PC-3 (cell line): ENCODE results near the gene KANSL3. TPM values are rescaled to one million over a fixed set of nuclear protein-coding genes. Genes with fewer than 3 reads are reported as not detected.
A peak's percentile ranks its signal among the peaks of the same experiment; 100 is the strongest.

ENCODE experiments used
- ATAC-seq: fragments of 200-7000 bp; cut with Tn5 transposase; 2 replicates; pipeline ENCODE4 v1.9.1; 2020; ENCODE audit warnings: mild to moderate bottlenecking, moderate library complexity
- BruUV-seq: library from RNA; stranded (reverse); fragments of 400-500 nt; replicated peaks from 2 replicates; lab custom pipeline; 2021; lab: Mats Ljungman, UMichigan
- CTCF ChIA-PET: fragments of 300-600 bp; sonication (Branson Sonifier 250); formaldehyde crosslinking; loops from one replicate; lab custom pipeline; 2022; ENCODE audit warnings: antibody characterized with exemption; lab: Charles Lee
- POLR2A ChIA-PET: fragments of 300-600 bp; sonication (Branson Sonifier 250); formaldehyde crosslinking; loops from one replicate; lab custom pipeline; 2022; ENCODE audit warnings: antibody characterized with exemption; ENCODE audit not compliant: unreplicated experiment; lab: Charles Lee
- DNase-seq: peaks from one replicate; pipeline ENCODE4 v3.0.0-alpha.2; 2015
- H2AFZ ChIP-seq: fragments of 300-600 bp; sonication (generic); 2 replicates; pipeline ENCODE4 v1.6.0; 2016; ENCODE audit warnings: antibody characterized with exemption, low read length
- H3F3A ChIP-seq: fragments of 300-600 bp; sonication (generic); one replicate; pipeline ENCODE4 v1.6.0; 2017; ENCODE audit warnings: antibody characterized with exemption, low read length, control low read depth, mild to moderate bottlenecking; ENCODE audit not compliant: unreplicated experiment
- H3K27ac ChIP-seq: fragments of 300-600 bp; sonication (generic); 2 replicates; pipeline ENCODE4 v1.5.1; 2016; ENCODE audit warnings: mild to moderate bottlenecking, low read length
- H3K27me3 ChIP-seq: fragments of 300-600 bp; sonication (generic); 2 replicates; pipeline ENCODE4 v1.6.1; 2016; ENCODE audit warnings: low read length, mixed read lengths
- H3K36me3 ChIP-seq: fragments of 300-600 bp; sonication (generic); 2 replicates; pipeline ENCODE4 v1.6.1; 2016; ENCODE audit warnings: low read depth, mixed run types, low read length, mixed read lengths
- H3K4me1 ChIP-seq: fragments of 300-600 bp; sonication (generic); 2 replicates; pipeline ENCODE4 v1.5.1; 2016; ENCODE audit warnings: low read length; ENCODE audit not compliant: insufficient read depth
- H3K4me2 ChIP-seq: fragments of 300-600 bp; sonication (generic); 2 replicates; pipeline ENCODE4 v1.6.0; 2016; ENCODE audit warnings: low read length
- H3K4me3 ChIP-seq: fragments of 300-600 bp; sonication (generic); 2 replicates; pipeline ENCODE4 v1.5.1; 2016; ENCODE audit warnings: mild to moderate bottlenecking, low read length, mixed read lengths
- H3K79me2 ChIP-seq: fragments of 300-600 bp; sonication (generic); 2 replicates; pipeline ENCODE4 v1.6.1; 2017; ENCODE audit warnings: low read length, mixed read lengths
- H3K9ac ChIP-seq: fragments of 300-600 bp; sonication (generic); 2 replicates; pipeline ENCODE4 v1.6.0; 2016; ENCODE audit warnings: mild to moderate bottlenecking, low read length
- H3K9me2 ChIP-seq: fragments of 300-600 bp; sonication (generic); replicated peaks from 2 replicates; pipeline ENCODE4 v1.6.1; 2016; ENCODE audit warnings: mixed run types, low read length, mixed read lengths
- H3K9me3 ChIP-seq: fragments of 300-600 bp; sonication (generic); 2 replicates; pipeline ENCODE4 v1.6.1; 2016; ENCODE audit warnings: low read length, mixed read lengths
- H4K20me1 ChIP-seq: fragments of 300-600 bp; sonication (generic); 2 replicates; pipeline ENCODE4 v1.6.1; 2016; ENCODE audit warnings: low read length, mixed read lengths
- EZH2 ChIP-seq: fragments of 300-600 bp; sonication (generic); IDR thresholded peaks from one replicate; pipeline ENCODE4 v1.6.1; 2017; ENCODE audit warnings: antibody characterized with exemption, mild to moderate bottlenecking, low read length; ENCODE audit not compliant: unreplicated experiment
- EZH2phosphoT487 ChIP-seq: fragments of 300-600 bp; sonication (generic); IDR thresholded peaks from 2 replicates; pipeline ENCODE4 v1.6.1; 2018; ENCODE audit warnings: mild to moderate bottlenecking, antibody characterized with exemption, low read length, borderline replicate concordance
- intact Hi-C: fragments of 100-400 bp; cut with micrococcal nuclease; formaldehyde crosslinking; loops from 2 replicates; pipeline ENCODE4 v1.9.0; 2023
- total RNA-seq: library from RNA; depleted of rRNA; stranded (reverse); fragments of >200 nt; gene quantifications from 2 replicates; pipeline ENCODE4 v1.2.3, GENCODE V29; 2014
- TF ChIP-seq, protein P1 (sequence below): fragments of 300-600 bp; sonication (generic); conservative IDR thresholded peaks from 2 replicates; pipeline ENCODE4 v1.5.1; 2017; ENCODE audit warnings: antibody characterized with exemption, low read depth, mild to moderate bottlenecking, low read length

The KANSL3 gene
- total RNA-seq, 1 experiment from 2014 or later, result 30.6 TPM

DNA sequence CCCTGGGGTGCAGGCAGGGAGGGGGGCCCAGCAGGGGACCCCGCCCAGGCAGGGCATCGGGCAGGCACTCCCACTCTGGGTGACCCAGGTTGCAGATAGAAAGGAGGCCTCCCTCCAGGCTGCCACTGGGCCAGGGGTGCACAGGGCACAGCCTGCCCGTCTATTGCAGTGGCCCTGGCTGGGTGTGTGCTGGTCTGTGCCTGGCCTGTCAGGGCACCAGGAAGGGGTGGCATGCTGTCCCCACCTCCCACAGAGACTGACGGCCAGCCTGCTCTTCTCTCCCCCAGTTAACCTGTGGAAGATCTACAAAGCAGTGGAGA lies 88.7 kb downstream of the KANSL3 start:
- ChIA-PET CTCF (interaction anchor here (1.0 to 1.1 kb wide), 3 partner anchors 9 to 38 kb away, joined by 3 to 4 read pairs (median 3); no protein-coding TSS in a partner anchor), POLR2A (no interaction called here)
- H3K27me3 ChIP-seq, result no peaks in the 10 kb centered on the region
- ATAC-seq (peak; percentile 9; the same call in 1 of the 2 replicates), DNase-seq (no peak)
- H3K9me3 ChIP-seq, result no peaks in the 10 kb centered on the region
- peak overlapping the region; percentile 32; the same call in 1 of the 2 replicates for H3K4me2 ChIP-seq
- H3K27ac ChIP-seq, result no peak overlapping the region
- no peaks in the 10 kb centered on the region for H3K79me2 ChIP-seq
- no peaks in the 10 kb centered on the region for H3F3A ChIP-seq
- no peak overlapping the region; the same call in 1 of the 2 replicates for H3K4me3 ChIP-seq
- intact Hi-C loops, result no loop called here
- peak overlapping the region; percentile 39; the same call in 1 of the 2 replicates for H2AFZ ChIP-seq
- H4K20me1 ChIP-seq, result no peaks in the 10 kb centered on the region
- no peak overlapping the region for H3K9ac ChIP-seq
- no peaks in the 10 kb centered on the region for H3K9me2 ChIP-seq
- H3K4me1 ChIP-seq, result peaks cover under 1% of the 10 kb centered on the region; the same call in 1 of the 2 replicates
- BruUV-seq, result no TSS peak
- no peaks in the 10 kb centered on the region; the same call in 1 of the 2 replicates for H3K36me3 ChIP-seq
- TF ChIP-seq, protein P1, sequence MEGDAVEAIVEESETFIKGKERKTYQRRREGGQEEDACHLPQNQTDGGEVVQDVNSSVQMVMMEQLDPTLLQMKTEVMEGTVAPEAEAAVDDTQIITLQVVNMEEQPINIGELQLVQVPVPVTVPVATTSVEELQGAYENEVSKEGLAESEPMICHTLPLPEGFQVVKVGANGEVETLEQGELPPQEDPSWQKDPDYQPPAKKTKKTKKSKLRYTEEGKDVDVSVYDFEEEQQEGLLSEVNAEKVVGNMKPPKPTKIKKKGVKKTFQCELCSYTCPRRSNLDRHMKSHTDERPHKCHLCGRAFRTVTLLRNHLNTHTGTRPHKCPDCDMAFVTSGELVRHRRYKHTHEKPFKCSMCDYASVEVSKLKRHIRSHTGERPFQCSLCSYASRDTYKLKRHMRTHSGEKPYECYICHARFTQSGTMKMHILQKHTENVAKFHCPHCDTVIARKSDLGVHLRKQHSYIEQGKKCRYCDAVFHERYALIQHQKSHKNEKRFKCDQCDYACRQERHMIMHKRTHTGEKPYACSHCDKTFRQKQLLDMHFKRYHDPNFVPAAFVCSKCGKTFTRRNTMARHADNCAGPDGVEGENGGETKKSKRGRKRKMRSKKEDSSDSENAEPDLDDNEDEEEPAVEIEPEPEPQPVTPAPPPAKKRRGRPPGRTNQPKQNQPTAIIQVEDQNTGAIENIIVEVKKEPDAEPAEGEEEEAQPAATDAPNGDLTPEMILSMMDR, result no peak
- no peak for TF ChIP-seq EZH2phosphoT487
- no peak for TF ChIP-seq EZH2

DNA sequence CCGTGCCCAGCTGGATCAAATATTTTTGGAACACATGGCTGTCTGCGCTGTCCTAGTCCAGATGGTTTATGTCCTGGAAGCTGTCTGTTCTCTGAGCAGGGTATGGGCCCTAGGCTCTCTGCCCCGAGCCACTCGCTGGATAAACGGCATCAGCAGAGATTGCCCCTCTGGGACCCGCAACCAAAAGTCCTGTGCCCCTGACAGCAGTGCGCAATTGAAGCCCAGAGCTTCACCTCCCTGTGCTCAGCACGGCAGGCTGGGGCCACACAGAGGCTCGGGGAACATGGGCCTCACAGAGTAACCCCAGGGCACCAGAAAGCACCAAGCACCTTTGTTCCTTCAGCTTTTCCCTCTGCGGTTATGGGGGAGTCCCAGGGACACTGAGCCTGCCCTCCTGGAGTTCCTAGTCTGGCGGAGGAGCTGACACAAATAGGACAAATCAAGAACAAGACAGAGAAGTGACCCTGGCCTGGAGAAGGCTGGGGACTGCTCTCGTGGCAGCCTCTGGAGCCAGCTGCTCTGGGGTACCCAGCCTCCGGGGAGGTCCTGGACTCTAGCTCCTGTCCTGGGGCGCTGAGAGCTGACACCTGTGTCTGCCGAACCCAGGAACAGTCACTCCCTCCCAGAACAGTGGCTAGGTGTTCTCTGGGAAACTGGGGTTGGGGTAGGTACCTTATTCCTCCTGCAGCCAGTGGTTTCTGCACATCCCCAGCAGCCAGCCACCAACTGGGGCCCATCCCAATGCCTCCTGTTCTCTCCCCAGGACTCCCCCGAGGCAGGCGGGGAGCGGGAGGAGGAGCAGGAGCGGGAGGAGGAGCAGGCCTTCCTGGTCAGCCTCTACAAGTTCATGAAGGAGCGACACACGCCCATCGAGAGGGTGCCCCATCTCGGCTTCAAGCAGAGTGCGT lies 89.3 kb downstream of the KANSL3 start:
- Histone ChIP-seq H3K4me3 (no peak overlapping the region), H3K4me1 (no peaks in the 10 kb centered on the region), H3K9me2 (no peaks in the 10 kb centered on the region), H3K27me3 (no peaks in the 10 kb centered on the region), H3K4me2 (no peak overlapping the region), H3K79me2 (no peaks in the 10 kb centered on the region), H3K27ac (no peak overlapping the region), H3K9me3 (no peaks in the 10 kb centered on the region), H4K20me1 (no peaks in the 10 kb centered on the region), H2AFZ (no peak overlapping the region), H3K36me3 (no peaks in the 10 kb centered on the region; the same call in 1 of the 2 replicates), H3F3A (no peaks in the 10 kb centered on the region), H3K9ac (no peak overlapping the region)
- no TSS peak for BruUV-seq
- DNase-seq (no peak), ATAC-seq (no peak)
- intact Hi-C loops, result no loop called here
- no peak for TF ChIP-seq EZH2
- TF ChIP-seq, protein P1, result no peak
- TF ChIP-seq EZH2phosphoT487, result no peak
- POLR2A ChIA-PET, result no interaction called here
- CTCF ChIA-PET, result no interaction called here

DNA sequence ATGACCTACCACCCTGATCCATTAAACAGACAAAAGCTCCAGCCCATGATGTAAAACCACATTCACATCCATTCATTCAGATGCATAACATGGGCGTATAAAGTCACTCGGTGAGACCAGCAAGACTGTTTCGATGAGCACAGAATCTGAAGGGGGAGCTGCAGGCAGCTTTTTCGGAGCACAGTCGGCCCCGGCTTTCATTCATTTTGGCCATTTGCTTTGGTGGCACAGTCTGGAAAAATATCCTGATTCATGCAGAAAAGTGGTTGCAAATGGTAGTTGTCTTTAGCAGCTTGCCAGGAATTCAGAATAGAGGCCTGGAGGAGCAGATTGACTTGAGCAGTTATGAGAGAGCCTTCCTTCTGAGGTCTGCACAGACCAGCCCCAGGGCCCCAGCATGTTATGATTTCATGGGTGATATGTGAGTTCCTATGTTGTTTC lies 90.4 kb downstream of the KANSL3 start:
- Histone ChIP-seq H2AFZ (no peak overlapping the region), H3F3A (no peaks in the 10 kb centered on the region), H3K9me2 (no peaks in the 10 kb centered on the region), H3K4me3 (no peak overlapping the region), H4K20me1 (no peaks in the 10 kb centered on the region), H3K27ac (no peak overlapping the region), H3K4me1 (no peaks in the 10 kb centered on the region), H3K9me3 (no peaks in the 10 kb centered on the region), H3K4me2 (no peak overlapping the region), H3K27me3 (no peaks in the 10 kb centered on the region), H3K36me3 (no peaks in the 10 kb centered on the region; the same call in 1 of the 2 replicates), H3K79me2 (no peaks in the 10 kb centered on the region), H3K9ac (no peak overlapping the region)
- DNase-seq, result no peak
- no peak for ATAC-seq
- ChIA-PET CTCF (no interaction called here), POLR2A (no interaction called here)
- no TSS peak for BruUV-seq
- TF ChIP-seq, protein P1, result no peak
- TF ChIP-seq EZH2 (no peak), EZH2phosphoT487 (no peak)
- intact Hi-C loops, result no loop called here
